HG03103 (cell line): ENCODE results near the gene NECAB2.

Source experiments
- ATAC-seq: cut with Tn5 transposase; IDR thresholded peaks from one replicate; pipeline ENCODE4 v1.9.1; 2021; ENCODE audit warnings: low read depth; ENCODE audit not compliant: unreplicated experiment

The NECAB2 gene

DNA sequence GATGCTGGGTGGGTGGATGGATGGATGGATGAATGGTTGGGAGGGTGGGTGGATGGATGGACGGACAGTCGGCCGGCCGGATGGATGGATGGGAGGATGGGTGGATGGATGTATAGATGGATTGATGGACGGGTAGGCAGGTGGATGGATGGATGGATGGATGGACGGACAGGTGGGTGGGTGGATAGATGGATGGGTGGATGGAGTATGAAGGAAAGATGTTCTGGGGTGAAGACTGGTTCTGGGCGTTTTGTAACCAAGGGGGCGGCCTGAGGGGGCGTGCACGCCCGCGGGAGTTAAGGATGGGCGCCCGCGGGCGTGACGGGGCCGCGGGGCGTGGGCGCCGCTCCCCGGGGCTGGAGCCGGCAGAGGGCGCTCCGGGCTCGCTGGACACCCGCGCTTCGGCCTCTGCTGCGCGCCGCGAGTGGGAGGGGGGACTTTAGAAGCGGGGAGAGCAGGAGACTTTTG, at the start of gene NECAB2:
Gene NECAB2 (plus strand): TSS at position 407 of the 468 bp plus-strand sequence. CDS start 405 bp downstream, outside the sequence.
- ATAC-seq, result no peak

DNA sequence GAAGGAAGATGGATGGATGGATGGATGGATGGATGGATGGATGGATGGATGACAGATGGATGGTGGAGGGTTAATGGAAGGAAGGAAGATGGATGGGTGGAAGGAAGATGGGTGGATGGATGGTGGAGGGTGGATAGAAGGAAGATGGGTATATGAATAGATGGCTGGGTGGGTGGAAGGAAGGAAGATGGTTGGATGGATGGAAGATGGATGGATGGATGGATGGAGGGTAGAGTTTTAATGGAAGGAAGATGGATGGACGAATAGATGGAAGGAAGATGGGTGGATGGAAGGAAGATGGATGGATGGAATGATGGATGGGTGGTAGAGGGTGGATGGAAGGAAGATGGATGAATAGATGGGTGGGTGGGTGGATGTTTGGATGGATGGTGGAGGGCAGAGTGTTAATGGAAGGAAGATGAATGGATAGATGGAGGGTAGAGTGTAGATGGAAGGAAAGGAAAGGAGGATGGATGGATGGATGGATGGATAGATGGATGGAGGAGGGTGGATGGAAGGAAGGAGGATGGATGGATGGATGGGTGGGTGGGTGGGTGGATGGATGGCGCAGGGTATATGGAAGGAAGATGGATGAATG, 47.1 kb upstream of the NECAB2 start:
- no peak for ATAC-seq

DNA sequence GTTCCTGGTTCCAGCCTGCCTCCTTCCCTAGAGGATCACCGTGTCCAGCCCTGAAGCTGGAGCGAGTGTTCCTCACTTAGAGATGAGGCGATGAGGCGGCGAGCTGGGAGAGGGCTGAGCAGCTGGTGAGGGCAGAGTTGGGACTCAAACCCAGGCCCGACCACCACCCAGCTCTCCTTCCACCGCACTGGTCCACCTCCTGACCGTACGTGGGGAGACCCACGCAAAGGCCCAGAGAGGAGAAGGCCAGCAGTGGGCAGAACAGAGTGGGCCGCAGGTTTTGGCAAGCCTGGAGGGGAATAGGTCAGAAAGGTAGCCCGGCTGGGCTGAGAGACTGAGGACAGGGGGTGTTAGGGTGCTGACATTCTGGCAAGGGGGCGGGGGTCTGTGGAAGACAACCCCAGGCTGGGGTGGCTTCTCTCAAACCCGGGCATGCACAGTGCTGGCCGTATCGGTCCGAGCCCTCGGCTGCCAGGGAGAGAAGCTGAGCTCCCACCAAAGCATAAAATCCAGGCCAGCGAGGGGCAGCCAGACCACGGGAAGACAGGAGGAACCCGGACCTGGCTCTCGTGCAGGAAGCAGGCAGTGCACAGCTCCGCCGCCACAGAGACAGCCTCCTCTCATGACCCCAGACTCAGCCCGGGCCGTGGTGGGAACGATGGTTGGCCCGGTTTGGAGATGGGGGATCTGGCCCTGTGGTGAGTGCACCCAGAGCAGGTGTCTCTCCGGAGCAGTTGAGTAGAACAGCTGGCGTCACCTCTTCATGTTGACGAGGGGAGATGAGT, 44.3 kb upstream of the NECAB2 start:
- no peak for ATAC-seq

DNA sequence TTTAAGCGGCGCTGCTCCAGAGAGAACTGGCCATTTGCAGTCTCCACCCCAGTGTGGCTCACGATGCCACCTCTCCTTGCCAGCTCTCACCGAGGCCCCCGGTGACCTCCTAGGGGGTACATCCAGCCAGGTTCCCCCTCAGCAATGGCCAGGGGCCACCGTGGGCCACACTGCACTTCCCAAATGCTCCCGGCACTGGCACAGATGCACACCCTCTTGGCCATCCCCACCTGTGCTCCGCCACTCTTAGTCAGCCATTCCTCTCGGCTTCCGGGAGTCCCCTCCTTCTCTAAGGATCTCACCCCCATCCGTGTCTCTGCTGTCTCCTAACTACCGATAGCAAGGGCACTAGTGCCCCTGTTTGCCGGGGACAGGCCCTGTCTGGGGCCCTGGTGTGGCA, 43.4 kb upstream of the NECAB2 start:
- ATAC-seq, result no peak

DNA sequence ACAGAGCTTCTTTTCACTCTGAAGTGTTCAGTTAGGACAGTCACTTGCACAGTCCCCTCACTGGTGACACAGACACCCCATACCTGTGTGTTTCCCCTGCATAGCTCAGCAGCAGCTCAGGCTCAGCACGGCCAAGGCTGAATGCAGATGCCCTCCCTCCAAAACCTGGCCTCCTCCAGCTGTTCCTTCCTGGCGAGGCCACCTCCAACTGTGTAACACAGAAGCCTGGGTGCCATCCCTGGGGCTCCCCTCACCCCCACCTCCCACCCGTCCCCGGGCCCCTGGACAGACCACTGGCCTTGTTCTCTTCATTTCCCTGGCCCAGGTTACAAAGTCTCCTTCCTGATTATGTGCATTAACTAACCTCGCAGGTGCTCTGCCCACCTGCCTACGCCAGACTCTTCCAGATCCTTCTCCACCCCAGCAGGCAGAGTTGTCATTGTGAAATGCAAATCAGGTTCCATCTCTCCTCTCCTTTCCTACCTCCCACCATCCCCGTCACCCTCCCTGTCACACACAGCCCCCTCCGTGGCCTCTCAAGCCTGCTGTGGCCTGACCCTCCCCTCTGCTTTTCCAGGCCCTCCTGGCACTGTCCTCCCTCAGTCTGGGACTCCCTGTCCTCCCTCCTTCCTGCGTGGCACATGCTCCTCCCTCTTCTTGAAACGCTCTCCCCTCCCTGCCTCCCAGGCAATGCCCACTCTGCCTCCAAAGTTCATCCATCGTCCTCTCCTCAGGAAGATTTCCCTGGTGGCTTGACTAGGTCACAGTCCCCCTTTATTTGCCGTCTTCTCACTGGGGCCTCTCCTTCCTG, 42.7 kb upstream of the NECAB2 start:
- no peak for ATAC-seq

DNA sequence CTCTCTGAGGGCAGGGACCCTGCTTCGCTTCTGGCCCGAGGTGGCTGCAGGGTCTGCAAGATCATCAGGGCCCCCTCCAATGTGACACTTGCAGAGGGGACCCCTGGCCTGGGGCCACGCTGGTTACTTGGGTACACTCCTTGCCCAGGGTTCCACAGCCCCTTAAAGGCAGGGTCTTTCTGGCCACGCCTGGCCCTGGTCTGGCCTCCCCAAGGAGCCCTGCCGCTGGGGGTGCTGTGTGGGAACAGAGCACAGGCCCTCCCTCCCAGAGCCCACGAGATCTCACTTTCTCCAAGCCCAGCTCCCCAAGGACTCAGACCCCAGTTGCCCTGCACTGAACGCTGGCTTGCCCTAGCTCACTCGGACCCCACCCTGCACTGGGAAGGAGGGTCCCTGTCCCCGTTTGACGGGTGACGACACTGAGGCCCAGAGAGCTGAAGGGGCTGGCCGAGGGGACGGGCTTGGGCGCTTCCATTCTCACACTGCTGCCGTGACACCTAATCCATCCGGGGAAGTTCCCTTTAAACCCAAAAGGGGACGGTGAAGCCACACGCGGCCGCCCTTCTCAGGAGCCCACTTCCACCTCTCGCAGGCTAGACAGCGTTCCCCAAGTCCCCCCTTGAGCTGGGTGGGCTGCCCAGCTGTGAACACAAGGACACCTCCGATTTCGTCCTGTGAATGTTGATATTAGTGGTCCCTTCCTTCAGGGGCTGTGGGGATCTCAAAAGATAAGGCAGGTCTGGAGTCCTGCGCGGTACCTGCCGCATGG, 41.9 kb upstream of the NECAB2 start:
- ATAC-seq, result no peak

DNA sequence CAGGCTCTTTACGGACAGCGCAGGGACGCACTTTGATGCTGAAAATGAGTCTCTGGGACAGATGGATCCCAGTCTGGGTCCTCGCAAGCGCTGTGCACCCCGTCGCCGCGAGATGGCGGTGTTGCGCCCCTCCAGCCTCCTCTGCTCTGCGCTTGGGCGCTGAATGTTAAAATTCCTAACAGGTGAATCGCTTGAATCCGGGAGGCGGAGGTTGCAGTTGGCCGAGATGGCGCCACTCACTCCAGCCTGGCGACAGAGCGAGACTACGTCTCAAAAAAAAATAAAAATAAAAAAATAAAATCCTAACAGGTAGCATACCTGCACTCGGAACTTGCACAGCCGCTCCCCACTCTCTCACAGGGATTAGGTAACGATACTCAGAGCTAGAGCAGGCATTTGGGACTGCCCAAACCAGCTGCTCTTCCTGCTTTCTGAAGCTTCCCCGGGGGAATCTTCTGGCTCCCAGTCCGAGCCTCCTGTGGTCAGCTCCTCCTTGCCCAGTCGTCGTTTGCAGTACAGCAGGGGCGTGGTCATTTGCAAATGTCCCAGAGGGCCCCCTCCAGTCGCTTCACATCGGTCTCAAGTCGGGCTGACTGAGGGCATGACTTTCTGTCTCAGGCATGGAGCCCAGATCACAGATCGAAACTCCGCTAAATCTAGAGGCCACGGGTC, 41.2 kb upstream of the NECAB2 start:
- no peak for ATAC-seq

DNA sequence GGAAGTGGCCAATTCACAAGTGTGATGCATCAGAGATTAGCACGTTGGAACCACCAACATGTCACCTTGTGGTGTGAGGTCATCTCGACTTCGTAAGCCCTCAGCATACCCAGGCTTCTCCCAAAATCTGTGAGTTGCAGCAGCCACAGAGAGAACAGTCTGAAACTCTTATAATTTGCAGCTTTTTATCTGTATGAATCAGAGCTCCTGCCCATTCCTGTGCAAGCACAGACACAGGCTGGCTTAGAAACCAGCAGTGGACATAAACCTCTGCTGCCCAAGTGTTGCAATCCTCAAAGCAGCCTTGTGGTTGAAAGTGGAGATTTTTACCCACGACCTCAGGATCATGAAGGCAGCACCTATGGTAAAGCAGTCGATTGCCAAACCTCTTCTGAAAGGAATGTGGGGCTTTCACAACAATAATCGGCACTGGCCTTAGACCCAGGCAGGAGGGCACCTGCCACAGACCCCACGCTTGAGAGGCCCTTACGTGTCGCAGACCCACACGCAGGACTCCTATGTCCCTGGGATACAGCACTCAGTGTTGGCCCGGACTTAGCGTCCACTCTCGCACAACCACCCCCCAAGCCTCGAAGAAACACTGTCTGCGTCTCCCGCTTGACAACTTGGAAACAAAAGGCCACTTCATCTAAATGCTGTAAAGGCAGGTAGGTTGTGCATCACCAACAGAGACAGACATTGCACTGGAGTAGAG, 39.5 kb upstream of the NECAB2 start:
- ATAC-seq, result no peak

DNA sequence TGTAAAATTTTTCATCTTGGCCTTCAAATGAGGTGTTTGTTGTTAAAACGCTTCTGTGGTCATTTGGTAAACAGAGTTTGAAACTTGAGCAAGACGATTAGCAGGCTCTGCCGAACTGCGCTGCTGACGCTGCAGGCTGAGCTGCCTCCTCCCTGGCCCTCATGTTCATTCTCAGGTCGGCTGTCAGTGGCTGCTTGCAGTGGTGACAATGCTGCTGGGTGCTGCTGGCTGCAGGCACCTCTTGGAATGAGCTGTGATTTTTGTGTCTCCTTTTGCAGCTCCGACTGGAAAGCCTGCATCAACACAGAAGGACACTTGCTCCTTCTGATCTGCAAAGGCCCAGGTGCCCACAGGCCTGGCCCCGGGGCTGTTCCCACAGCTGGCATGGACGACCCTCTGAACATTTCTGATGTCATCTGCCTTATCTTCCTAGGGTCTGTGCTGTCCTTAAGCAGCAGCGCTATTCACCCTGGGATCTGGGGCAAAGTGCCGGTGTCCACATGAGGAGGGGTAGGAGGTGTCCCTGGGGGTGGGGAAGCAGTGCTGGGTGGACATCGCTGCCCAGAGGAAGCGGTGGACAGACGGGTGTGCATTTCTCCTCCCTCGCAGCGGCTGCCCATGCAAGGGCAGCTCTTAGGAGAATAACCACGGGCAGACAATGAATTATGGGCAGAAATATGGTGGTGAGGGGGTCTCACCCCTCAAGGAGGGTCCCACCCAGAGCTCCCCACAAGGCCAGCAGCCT, 38.1 kb upstream of the NECAB2 start:
- no peak for ATAC-seq

DNA sequence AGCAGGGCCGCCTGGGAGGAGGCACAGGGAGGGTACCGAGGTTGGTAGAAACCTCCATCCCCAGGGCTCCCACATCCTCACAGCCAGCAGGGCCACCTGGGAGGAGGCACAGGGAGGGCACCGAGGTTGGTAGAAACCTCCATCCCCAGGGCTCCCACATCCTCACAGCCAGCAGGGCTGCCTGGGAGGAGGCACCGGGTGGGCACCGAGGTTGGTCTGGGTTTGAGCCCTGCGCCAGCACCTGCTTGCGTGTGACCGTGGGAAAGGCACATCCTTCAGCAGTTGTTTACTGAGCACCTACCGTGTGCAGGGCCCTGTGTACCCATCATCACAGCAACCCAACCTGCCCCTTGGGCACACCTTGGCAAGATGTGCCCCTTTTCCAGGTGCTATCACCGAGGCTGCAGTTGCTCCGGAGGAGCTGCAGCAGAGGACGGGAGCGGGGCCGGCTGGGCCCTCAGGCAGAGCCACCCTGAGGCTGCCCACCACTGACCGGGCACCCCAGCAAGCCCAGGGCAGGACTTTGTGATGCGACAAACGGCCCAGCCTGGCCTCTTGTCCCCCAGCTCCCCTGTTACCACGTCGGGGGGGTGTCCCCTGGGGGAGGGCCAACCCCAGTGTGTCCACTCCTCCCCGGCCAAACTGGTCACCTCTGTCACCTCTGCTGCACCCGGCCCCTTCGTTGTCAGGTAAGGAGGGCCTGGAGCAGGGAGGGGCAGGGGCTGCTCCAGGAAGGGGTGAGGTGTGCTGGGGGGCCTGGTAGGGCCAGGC, 37.1 kb upstream of the NECAB2 start:
- no peak for ATAC-seq

DNA sequence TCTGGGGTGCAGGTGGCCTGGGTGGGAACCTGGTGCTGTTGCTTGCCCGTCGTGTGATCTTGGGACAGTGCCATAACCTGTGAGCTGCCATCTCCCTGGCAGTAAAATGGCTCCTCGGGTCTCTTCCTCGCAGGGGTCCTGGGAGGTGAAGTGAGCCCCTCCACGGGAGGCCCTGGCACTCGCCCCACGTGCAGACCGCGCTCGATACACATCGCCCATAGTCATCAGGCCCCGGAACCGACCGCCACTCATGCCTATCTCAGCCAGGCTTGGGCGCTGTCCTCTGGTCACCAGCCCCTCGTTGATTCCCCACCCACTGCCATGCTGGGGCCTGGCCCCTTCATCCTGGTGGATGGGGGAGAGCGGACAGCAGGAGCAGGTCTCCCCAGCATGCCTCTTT, 36.5 kb upstream of the NECAB2 start:
- no peak for ATAC-seq

DNA sequence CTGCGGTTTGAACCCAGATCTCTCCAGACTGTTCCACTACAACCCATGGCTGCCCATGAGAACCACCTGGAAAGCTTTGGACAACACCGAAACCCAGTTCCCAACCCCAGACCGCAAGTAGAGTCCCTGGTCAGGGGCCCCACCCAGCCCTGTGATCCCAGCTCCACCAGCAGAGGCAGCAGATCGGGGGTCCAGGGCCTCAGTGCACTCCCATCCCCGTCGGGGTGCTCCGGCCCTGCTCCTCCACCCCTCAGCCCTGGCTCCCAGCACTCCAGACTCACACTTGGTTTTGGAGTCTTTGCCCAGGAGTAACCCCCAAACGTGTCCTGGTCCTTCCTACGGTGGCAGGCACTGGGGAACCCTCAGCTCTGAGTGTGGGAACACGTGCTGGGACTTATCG, 35.7 kb upstream of the NECAB2 start:
- no peak for ATAC-seq

DNA sequence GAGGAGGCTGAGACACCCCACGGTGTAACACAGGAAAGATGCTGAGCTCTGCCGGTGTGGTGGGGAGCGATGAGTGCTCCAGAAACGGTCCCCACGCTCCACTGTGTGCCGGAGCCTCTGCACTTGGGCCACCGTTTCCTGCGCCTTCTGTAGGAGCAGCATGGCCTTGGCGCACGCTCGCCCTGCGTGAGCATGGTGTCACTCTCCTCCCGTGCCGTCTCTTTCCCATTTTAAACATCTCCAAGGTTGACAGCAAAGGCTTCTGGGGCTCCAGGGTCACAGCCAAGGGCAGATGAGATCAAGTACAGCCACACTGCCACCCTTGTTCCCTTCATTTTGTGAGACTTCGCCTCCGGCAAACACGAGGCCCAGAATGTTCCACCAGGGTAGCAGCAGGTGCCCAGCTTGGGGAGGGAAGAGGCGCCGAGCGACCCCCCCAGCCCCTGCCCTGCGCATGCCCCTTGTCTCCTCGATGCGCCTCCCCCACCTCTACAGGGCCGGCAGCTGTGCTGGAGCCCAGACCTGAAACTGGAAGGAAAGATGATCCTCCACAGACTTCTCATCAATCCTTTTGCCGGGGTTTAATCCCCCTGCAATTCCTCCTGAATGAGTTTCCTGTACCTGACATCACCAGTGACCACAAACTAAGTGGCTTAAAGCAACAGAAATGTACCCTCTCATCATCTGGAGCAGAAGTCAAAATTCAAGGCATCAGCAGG, 34.9 kb upstream of the NECAB2 start:
- no peak for ATAC-seq

DNA sequence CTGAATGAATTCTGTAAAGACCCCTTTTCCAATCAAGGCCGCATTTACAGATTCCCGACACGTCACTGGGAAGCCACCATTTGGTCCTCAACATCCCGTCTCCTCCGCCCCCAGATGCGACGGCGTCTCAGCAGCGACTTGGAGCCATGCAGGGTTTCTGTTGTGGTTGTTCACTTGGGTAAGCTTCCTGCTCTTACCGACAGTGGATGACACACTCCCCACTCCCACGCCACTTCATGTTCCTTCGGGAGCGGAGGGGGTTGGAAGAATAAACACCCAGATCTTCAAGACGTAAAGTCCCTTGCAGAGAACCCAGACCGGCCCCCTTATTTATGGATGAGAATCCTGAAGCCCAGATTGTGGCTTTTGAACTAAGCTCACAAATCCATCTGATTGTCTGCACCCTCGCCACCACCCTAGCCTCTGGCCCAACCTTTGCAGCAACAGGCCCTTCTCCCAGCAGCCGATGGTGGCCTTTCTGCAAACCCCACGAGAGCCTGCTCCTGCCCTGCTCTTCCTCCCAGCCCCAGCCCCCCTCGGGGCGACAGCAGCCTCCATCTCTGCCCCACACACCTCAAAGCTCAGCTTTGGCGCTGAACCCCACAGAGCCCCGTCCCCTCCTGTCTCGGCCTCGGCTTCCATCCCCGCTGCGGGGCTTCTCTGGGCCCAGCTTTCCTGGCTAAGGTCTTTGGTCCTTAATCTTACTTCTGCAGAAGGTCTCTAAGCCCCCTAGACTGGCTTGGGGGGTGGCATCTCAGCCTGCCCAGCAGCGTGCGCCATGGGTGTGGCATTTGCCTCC, 34.0 kb upstream of the NECAB2 start:
- ATAC-seq, result no peak

DNA sequence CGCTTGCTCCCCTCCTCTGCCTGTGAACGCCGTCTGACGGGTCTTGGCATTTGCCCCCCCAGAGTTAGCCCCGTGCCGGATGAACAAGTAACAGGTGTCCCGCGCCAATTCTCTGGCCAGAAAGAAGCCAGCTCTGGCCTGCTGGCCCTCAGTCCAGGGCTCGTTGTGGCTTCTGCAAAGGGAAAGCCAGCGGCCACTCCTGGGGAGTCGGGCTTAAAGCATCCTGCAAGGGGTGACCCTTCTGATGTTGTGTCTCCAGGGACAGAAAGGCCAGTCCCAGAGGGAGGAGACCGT, 33.4 kb upstream of the NECAB2 start:
- ATAC-seq, result no peak

DNA sequence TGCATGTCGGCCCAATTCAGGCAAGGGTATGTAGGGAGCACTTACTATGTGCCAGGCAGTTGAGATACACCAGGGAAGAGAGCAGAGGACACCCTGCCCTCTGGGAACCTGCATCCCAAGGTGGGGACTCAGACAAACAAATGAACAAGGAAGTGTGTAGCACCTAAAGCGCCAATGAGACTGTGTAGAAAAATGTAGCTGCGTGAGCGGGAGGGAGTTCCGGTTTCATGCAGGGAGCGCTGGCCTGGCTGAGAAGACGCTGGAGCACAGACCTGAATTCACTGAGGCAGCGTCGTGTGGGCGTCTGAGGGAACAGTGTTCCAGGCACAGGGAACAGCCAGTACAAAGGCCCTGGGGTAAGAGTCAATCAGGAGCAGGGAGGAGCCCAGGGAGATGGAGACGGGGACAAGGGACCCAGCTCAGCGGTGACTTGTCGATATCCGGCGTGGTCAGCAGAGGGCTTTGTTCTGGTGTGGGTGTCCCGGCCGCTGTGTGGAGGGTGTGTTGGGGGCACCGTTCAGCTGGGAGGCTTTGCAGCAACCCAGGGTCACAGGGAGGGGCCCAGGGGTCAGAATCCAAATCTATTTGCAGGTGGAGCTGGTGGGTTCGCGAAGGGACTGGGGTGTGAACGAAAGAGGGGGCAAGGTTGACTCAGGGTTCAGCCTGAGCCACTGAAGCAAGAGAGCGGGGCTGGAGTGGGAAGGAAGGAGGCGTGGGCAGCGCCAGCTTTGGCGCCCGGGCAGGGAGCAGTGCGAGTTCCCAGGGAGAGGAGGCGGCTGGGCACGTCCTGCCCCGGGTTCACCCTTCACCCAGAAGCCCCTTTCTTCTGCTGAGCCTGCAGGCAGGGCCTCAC, 32.8 kb upstream of the NECAB2 start:
- ATAC-seq, result no peak
